CD4-positive, alpha-beta T cell treated with Interleukin-6 at 100 ng/mL for 8 hours (primary cell): ENCODE data around the gene GMDS.

Experiments
- DNase-seq: peaks from one replicate; pipeline ENCODE4 v3.0.0-alpha.2; 2020; ENCODE audit warnings: mixed read lengths, low spot score

Gene GMDS

DNA sequence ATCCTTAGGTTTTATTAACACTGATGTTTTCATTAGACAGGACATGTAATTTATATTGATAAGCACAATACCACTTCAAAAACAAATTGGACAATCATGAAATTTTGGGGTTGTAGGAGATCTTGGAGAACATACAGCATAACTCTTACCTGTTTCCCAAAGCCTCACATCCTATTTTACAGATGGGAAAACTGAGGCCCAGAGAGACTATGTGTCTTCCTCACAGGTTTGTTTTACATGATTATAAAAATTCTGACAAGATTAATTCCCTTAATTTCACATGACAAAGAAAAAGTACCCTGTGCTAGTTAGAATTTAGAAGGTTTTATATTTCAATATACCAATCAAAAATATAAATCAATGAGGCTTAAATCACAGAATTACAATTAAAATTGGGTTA is 145.5 kb downstream of the GMDS start:
- DNase-seq, result no peak

DNA sequence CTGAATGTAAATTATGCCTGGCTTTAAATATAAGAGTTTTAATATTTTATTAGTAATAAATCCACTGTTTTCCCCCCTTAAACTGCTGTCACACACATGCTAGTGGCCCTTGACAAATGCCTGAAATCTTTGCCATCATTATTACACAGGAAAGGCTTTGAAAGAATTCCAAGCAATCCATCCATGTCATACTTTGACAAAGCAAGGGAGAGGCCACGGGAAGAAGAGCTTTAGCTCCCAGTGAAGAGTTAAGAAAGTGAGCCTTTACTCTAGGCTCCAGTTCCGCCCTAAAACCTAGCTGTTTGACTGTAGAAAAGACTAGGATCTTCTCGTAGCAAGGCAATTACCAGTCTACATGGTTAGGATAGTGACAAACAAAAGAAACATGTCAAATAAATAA is 147.9 kb downstream of the GMDS start:
- no peak for DNase-seq

DNA sequence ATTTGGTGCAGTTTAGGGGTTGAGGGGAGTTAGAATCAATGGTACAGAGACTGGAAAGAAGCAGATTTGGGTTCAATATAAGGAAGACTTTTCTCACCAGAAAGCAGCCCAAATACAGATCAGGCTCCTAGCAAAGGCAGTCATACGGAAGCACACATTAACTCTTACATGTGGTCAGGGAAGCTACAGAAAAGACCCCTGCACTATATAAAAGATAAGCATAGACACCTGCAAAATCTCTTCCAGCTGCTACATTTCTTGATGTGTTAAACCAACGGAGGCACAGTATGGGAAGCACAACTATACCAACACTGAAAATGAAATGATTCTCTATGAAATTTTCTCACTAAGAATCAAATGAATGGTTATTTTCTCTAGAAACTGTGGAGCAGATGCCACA is 150.8 kb downstream of the GMDS start:
- no peak for DNase-seq

DNA sequence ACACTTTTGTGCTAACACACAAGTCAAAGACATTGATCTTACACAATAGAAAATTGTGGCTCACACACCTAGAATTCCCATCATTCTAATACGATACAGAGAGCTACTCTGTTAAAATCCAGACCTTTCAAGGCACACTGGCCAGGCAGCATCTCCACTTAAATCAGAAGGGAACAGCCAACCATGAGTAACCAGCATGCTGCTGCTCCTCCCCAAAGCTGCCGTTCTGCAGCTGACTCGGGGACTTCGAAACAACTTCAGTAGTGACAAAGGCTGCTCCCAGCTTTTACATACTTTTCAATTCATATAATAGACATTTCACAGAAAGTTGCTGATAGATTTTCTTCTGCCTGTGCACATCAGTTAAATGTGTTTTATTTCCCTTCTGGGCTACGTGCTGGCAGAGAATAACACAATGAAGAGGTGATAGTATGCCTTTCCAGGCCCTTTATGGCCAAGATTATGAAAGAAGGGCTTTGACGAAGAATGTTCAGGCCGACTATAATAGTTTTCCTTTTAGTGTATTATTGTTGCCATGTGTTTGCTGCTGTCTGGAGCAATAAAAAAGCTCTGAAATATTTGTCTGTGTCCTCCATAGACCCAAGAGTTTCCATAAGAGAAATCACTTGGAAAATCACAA is 159.0 kb downstream of the GMDS start:
- DNase-seq, result no peak

DNA sequence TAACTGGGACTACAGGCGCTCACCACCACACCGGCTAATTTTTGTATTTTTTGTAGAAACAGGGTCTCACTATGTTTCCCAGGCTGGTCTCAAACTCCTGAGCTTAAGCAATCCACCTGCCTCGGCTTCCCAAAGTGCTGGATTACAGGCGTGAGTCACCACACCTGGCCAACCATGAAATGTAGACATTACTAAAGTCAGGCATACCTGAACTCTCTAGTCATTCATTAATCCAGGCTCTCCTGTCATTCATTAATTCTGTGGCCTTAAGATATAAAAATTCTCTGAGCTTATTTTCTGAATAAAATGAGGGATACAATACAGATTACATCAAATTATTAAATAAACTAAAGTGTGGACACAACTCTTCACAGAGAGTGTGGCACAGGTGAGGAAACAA is 159.7 kb downstream of the GMDS start:
- no peak for DNase-seq

DNA sequence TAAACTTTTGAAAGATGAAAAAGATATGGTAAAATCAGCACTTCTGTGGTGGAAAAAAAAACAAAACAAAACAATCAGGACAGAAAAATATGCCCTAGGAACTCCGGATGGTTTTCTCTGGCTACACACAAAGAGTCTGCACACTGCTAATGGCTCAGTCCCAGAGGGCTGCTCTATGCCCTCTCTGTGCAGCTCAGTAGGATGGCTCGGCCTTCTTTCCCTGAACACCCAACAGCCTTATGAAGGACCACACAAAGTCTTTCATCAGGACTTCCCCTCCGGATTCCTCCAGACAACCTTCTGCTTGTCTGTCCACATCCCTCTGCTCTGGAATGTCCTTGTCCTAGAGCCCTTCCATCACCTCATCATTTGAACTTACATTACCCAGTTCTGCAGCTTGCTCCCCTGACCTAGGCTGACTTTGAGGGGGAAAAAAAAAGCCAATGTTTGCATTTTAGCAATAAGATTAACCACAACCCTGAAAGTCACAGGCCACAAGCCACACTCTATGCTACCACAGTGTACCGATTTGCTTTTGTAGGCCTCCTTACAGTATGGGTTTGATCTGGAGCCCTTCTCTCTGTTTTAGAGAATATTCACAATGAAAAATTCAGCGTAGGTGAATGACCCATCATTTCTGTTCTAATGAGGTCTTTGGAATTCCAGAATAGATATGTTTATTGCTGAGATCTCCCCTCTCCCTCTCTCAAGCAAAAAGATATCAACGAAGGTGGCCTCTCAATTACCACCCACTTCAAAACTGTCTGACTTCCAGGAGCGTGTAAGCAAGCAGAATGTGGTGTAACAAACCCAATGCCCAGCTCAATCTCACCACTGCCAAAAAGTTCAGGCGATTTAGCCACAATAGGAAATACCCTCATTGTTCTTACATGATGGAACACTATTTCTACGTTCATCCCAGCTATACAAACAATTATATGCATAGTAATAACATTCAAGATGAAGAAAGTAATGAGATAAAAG is 164.0 kb downstream of the GMDS start:
- no peak for DNase-seq

DNA sequence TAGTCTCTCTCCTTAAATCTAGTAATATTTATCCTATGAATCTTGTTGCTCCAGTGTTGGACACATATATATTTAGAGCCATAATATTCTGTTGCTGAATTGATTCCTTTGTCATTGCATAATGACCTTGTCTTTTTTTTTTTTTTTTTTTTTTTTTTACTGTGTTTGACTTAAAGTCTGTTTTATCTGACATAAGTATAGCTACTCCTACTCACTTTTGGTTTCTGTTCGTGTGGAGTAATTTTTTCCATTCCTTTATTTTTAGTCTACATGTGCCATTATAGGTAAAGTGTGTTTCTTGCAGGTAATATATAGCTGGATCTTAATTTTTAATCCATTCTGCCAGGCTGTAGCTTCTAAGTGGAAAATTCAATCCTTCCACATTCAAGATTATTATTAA is 166.5 kb downstream of the GMDS start:
- DNase-seq, result no peak

DNA sequence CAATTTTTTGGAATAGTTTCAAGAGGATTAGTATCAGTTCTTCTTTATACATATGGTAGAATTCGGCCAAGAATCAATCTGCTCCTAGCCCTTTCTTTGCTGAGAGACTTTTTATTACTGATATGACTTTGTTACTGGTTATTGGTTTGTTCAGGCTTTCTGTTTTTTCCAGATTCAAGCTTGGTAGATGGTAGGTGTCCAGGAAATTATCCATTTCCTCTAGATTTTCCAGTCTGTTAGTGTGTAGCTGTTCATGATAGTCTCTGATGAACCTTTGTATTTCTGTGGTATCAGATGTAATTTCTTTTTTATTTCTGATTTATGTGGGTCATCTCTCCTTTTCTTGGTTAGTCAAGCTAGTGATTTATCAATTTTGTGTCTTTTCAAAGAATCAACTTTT is 167.6 kb downstream of the GMDS start:
- no peak for DNase-seq

DNA sequence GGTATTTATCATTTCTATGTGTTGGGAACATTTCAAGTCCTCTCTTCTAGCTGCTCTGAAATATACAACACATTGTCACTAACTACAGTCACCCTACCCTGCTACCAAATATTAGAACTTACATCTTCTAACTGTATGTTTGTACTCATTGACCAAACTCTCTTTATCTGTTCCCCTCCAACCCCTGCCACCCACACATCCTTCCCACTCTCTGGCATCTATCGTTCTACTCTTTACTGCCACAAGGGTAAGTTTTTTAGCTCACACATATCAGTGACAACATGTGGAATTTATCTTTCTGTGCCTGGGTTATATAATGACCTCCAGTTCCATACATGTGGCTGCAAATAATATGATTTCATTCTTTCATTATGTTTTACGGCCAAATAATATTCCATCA is 171.9 kb downstream of the GMDS start:
- DNase-seq, result no peak

DNA sequence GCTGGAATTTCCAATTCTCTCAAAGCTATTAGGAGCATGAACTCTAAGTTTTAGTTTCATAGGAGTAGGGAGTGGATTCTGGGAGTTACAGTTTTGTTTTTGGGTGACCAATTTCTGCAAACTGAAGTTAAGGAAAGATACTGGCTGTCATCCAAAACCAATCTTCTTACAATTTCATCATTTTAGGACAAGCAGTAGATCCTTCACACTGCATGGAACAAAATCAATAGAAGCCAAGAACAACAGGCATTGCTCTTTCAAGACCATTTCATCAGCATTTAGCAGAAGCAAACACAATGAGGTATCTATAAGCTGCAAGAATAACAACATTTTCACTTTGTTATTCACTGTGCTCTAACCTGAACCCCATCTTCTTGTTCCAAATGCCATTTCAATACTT is 173.0 kb downstream of the GMDS start:
- no peak for DNase-seq

DNA sequence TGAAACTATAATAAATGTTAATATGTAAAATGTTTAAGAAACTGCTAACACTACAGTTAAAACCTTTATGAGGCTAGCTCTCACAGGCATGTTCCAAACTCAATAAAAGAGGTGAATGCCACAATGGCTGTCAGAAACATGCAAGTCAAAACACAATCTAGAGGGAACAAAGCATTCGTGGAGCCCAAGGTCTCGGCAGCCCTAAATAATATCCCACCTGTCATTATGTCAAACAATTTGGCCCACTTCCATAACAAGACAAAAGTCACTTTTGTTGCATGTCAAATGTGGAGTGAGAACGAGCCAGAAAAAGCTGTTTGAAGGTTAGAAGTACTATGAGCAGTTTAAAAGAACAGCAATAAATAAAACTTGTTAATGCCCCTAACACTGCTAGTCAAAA is 181.9 kb downstream of the GMDS start:
- no peak for DNase-seq

DNA sequence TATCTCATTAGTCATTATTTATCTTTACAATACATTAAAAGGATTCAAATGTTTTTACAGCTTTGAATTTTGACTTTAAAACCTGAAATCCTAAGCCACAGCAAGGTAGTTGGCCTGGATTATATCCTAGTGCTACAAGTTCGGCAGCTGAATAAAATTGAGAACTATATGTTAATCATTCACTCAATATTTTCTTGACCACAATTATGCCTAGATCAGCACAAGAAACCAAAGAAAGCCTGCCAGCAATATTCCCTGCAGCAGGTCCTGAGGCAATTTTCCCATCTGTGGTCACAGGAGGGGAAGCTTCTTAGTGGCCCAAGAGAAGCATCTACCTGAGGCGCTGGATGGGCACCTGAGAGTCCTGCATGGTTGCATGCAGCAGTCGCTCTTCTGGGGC is 183.5 kb downstream of the GMDS start:
- no peak for DNase-seq

DNA sequence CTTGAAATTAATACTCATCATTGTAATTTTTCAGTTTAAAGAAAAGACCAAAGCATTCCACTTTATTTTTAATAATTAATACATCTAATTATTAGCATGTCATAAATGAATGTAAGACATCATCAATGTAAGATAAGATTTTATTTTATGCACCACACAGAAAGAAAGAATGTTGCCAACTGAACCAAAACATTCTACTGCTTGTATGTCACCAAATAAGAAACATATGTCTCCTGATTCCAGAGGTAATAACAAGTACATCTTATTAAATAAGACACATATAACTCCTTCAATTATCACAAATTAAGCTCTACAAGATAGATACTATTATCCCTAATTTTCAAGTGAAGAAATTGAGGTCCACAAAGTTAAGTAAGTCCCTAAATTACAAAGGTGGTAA is 189.5 kb downstream of the GMDS start:
- DNase-seq, result no peak

DNA sequence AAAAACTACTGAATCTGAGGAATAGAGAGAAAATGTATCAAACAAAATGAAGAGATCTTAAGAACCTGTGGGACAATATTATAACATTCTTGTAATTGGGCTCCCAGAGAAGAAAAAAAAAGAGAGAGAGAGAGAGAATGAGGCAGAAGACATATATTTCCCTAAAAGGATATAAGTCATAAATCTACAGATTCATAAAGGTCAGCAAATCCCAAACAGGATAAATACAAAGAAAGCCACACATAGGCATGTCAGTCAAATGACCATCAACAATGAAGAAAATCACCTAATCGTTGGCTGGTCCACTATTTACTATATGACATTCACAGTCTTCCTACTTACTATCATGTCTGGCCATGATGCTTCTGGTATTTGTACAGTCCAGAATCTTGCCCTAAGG is 190.3 kb downstream of the GMDS start:
- no peak for DNase-seq

DNA sequence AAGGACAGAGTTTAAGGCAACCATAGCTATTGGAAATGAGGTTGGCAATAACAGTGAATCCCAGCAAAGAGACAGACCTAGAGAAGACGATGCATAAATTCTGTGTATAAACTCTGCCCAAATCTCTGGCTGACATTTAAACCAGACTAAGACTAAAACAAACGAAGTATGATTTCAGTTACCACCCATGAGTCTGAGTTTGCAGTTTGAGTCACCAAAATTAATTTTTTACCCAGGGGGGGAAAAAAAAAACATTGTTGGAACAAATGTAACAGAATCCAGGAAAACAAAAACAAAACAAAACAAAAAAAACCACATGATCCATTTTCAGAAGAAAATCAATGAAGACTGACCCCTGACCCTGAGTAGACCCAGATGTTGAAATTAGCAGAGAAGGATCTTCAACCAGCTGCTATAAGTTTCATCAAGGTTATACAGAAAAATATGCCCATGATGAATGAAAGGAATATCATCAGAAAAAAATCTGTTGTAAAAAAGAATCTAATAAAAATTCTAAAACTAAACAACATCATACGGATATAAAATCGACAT is 190.8 kb downstream of the GMDS start:
- no peak for DNase-seq

DNA sequence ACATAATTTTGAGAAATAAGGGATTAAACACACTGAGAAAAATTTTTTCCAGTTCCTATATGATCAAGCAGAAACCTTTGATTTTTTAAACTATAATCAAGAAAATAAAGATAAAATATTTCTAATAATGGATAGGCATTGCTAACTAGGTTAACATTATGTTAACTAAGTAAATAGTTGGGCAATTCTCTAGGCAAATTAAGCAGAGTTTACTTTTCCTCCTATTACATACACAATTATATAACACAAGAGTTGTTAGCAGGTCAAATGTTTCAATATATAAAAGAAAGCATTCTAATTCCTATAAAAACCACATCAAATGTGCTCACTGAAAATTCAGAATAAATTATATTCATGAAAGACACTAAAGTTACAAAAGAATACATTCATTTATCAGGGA is 191.7 kb downstream of the GMDS start:
- no peak for DNase-seq

DNA sequence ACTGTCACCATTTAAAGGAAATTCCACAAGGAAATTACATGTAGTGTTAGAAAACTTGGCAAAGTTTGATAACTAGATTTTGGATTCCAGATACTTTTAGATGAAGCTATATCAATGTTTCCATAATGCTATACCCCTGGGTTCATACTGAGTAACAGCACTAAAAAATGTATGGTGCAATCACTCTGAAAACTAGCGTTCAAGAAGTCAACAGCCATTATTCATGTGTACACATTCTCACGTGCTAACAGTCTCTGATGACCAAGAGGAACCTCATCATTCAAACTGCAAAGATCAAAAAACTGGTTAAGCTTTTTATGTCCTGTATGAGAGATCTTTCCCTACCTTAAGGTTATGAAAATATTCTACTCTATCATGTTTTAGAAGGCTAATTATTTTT is 197.6 kb downstream of the GMDS start:
- DNase-seq, result no peak

DNA sequence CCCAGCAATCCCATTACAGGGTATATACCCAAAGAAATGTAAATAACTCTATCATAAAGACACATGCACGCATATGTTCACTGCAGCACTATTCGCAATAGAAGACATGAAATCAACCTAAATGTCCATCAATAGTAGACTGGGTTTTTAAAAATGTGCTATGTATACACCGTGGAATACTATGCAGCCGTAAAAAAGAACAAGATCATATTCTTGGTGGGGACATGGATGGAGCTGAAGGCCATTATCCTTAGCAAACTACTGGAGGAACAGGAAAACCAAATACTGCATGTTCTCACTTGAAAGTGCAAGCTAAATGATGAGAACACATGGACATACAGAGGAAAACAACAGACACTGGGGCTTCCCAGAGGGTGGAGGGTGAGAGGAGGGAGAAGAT is 201.2 kb downstream of the GMDS start:
- no peak for DNase-seq

DNA sequence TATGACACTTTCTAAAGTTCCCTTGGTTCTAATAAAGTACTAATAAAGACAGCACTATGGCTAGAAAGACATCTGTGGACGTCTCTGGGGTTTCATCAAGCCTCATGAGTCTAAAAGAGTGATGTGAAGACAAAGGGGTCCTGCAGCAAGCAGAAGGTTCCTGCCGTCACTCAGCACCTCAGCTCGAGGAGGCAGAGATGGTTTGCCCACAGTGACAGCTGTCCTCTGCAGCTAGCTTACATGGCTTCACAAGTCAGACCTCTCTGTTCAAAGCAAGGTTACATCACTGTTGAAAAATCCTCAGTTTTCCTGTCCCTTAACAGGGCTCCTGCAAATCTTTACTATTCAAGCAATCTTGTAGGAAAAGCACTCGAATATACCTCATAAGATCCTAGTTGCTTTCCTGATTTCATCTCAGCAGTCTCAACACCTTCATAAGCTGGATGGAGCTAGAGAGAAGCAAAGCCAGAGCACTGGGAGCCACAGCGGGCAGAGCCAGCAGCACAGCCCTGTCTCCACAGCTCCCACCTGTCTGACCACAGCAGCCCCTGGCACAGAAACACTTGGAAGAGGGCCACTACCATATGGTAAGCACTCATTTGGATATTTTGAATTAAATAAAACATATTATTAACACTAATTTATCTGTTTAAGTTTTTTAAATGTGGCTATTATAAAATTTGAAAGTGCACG is 202.3 kb downstream of the GMDS start:
- DNase-seq, result no peak

DNA sequence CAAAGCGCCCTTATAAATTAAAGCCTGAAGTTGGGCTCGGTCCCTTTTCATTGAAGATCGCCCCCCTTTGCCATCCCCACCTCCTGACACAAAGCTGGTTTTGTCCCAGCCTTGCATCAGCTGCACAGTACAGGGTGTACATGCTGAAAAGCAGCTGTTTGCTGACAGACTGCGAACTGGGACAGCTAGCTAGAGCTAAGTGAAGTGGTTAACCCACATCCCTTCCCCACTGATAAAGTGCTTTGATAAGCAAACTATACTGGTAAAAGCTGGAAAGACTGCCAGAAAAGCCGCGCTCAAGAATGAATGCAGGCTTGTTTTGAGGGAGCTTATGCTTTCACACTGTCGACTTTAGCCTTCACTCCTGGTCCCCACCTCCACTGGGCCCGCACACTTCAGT is 207.3 kb downstream of the GMDS start:
- peak; percentile 53 for DNase-seq

DNA sequence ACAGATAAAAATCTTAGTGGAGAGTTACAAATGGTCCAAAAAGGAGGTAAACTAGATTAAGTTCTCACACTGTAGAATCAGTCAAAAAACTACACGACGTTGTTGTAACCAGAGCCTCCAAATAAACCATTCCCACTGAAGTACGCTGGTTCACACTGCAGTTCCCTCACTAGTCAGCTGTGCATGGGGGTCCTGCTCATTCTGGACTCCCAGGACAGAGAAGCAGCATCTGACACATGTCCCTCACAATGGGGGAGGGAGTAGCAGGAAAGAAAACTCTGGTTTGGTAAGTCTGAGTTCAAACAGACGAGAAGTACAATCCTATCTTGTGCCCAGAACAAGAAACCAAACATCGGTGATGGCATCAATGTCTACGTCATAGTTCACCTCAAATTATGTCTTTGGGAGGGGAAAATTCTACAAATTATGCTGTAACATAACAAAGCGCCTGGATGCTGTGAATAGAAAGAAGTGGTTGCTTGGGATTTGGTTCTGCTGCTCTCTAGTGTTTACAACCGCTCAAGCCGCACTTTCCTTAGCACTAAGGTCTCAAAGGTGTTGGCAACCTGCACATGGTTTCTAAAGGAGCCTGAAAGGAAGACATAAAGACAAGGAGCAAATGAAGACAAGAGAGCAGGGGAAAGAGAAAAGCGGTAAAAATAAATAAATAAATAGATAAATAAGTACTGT is 208.0 kb downstream of the GMDS start:
- DNase-seq, result no peak

DNA sequence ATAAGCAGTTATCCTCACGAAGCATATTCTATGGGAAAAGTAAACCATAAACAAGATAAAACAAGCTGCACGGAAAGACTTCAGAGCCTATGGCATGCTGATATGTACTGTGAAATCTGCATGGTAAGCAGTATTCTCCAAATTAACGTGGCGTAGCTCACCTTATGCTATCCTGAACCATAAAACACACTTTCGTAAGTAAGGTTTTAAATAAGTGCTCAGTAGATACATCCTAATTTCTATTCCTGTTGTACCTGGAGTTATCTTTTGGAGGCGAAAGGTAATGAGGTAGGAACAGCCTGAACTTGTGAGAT is 208.7 kb downstream of the GMDS start:
- no peak for DNase-seq
